GM23338 (cell line): ENCODE results near the gene NRBP1. TPM values are rescaled to one million over a fixed set of nuclear protein-coding genes. Genes with fewer than 3 reads are reported as not detected.

ENCODE experiments used
- ATAC-seq: fragments of 200-7000 bp; cut with Tn5 transposase; 3 replicates; pipeline ENCODE4 v1.9.1; 2020
- DNase-seq: peaks from one replicate; pipeline ENCODE4 v3.0.0-alpha.2; 2015; ENCODE audit warnings: low spot score
- H2AFZ ChIP-seq: fragments of 200-600 bp; sonication (generic); 2 replicates; pipeline ENCODE4 v1.8.0; 2016; ENCODE audit warnings: antibody characterized with exemption, mild to moderate bottlenecking, moderate library complexity
- H3F3A ChIP-seq: fragments of 200-600 bp; sonication (generic); replicated peaks from 2 replicates; pipeline ENCODE4 v1.8.0; 2017; ENCODE audit warnings: antibody characterized with exemption, mixed run types, low read depth
- H3K27ac ChIP-seq: fragments of 200-600 bp; sonication (generic); 2 replicates; pipeline ENCODE4 v1.6.1; 2016; ENCODE audit warnings: low read depth
- H3K27me3 ChIP-seq: fragments of 200-600 bp; sonication (generic); 2 replicates; pipeline ENCODE4 v1.8.0; 2016; ENCODE audit warnings: mild to moderate bottlenecking, mixed run types, moderate library complexity; ENCODE audit not compliant: insufficient read depth
- H3K36me3 ChIP-seq: fragments of 200-600 bp; sonication (generic); 2 replicates; pipeline ENCODE4 v1.8.0; 2016; ENCODE audit warnings: mild to moderate bottlenecking; ENCODE audit not compliant: insufficient read depth
- H3K4me1 ChIP-seq: fragments of 200-600 bp; sonication (generic); 2 replicates; pipeline ENCODE4 v1.8.0; 2016; ENCODE audit warnings: mild to moderate bottlenecking, moderate library complexity; ENCODE audit not compliant: insufficient read depth
- H3K4me2 ChIP-seq: fragments of 200-600 bp; sonication (generic); 2 replicates; pipeline ENCODE4 v1.7.1; 2017; ENCODE audit warnings: mixed run types
- H3K4me3 ChIP-seq: fragments of 200-600 bp; sonication (generic); 2 replicates; pipeline ENCODE4 v1.6.1; 2016; ENCODE audit warnings: mixed run types
- H3K79me2 ChIP-seq: fragments of 200-600 bp; sonication (generic); replicated peaks from 2 replicates; pipeline ENCODE4 v1.8.0; 2017; ENCODE audit warnings: mild to moderate bottlenecking; ENCODE audit not compliant: insufficient read depth
- H3K9me2 ChIP-seq: fragments of 200-600 bp; sonication (generic); 2 replicates; pipeline ENCODE4 v1.8.0; 2017; ENCODE audit not compliant: insufficient read depth
- H4K20me1 ChIP-seq: fragments of 200-600 bp; sonication (generic); replicated peaks from 2 replicates; pipeline ENCODE4 v1.8.0; 2017; ENCODE audit warnings: mild to moderate bottlenecking; ENCODE audit not compliant: insufficient read depth
- H3K27ac Mint-ChIP-seq: 2 replicates; pipeline ENCODE4 v1.8.0; 2020; ENCODE audit warnings: inconsistent platforms, mild to moderate bottlenecking, moderate library complexity, mixed read lengths
- H3K27me3 Mint-ChIP-seq: 3 replicates; pipeline ENCODE4 v1.8.0; 2022; ENCODE audit warnings: low read depth, mild to moderate bottlenecking, moderate library complexity, mixed read lengths, inconsistent platforms; ENCODE audit not compliant: insufficient read depth, poor library complexity
- H3K36me3 Mint-ChIP-seq: 3 replicates; pipeline ENCODE4 v1.8.0; 2021; ENCODE audit warnings: low read depth, mild to moderate bottlenecking, inconsistent platforms, moderate library complexity, mixed read lengths
- H3K4me1 Mint-ChIP-seq: 3 replicates; pipeline ENCODE4 v1.8.0; 2020; ENCODE audit warnings: mild to moderate bottlenecking, inconsistent platforms, mixed read lengths
- H3K4me3 Mint-ChIP-seq: 3 replicates; pipeline ENCODE4 v1.8.0; 2021; ENCODE audit warnings: moderate library complexity, mild to moderate bottlenecking, inconsistent platforms, mixed read lengths
- H3K9me3 Mint-ChIP-seq: 3 replicates; pipeline ENCODE4 v1.8.0; 2020; ENCODE audit warnings: moderate library complexity, mild to moderate bottlenecking, inconsistent platforms, mixed read lengths
- CREB1 ChIP-seq: fragments of 250-450 bp; sonication (Bioruptor Pico); IDR thresholded peaks from 2 replicates; pipeline ENCODE4 v1.5.0; 2020; ENCODE audit warnings: low read depth, mild to moderate bottlenecking, moderate library complexity
- CTCF ChIP-seq, 2 experiments: fragments of 200-600 bp in 1 of 2; sonication (generic) in 1 of 2; conservative IDR thresholded peaks; 2 replicates each; pipeline versions ENCODE4 v1.5.1 to v1.6.1; 2016 to 2017; ENCODE audit warnings: antibody characterized with exemption in 2 of 2, low read depth in 2 of 2, mild to moderate bottlenecking in 2 of 2, moderate library complexity in 1 of 2
- EZH2 ChIP-seq: fragments of 200-600 bp; sonication (generic); IDR thresholded peaks from one replicate; pipeline ENCODE4 v1.8.0; 2017; ENCODE audit warnings: antibody characterized with exemption, mild to moderate bottlenecking, low read depth; ENCODE audit not compliant: unreplicated experiment
- EZH2phosphoT487 ChIP-seq: fragments of 200-600 bp; sonication (generic); IDR thresholded peaks from one replicate; pipeline ENCODE4 v1.8.1; 2018; ENCODE audit warnings: antibody characterized with exemption; ENCODE audit not compliant: unreplicated experiment
- JUNB ChIP-seq: IDR thresholded peaks from one replicate; pipeline ENCODE4 v1.6.1; 2016; ENCODE audit warnings: antibody characterized with exemption; ENCODE audit not compliant: unreplicated experiment
- NANOG ChIP-seq: IDR thresholded peaks from 2 replicates; pipeline ENCODE4 v1.6.1; 2016; ENCODE audit warnings: antibody characterized with exemption, borderline replicate concordance
- POLR2AphosphoS5 ChIP-seq: IDR thresholded peaks from 2 replicates; pipeline ENCODE4 v1.6.1; 2016; ENCODE audit warnings: antibody characterized with exemption, low read depth
- REST ChIP-seq: IDR thresholded peaks from one replicate; pipeline ENCODE4 v1.6.1; 2018; ENCODE audit warnings: antibody characterized with exemption; ENCODE audit not compliant: unreplicated experiment
- STAT1 ChIP-seq: IDR thresholded peaks from one replicate; pipeline ENCODE4 v1.6.1; 2016; ENCODE audit warnings: antibody characterized with exemption; ENCODE audit not compliant: unreplicated experiment
- ZNF114 ChIP-seq: fragments of 250-450 bp; sonication (Bioruptor Pico); IDR thresholded peaks from 2 replicates; pipeline ENCODE4 v1.5.0; 2020; ENCODE audit warnings: mild to moderate bottlenecking, moderate library complexity
- ZNF331 ChIP-seq: fragments of 250-450 bp; sonication (Bioruptor Pico); IDR thresholded peaks from 2 replicates; pipeline ENCODE4 v1.5.0; 2020; ENCODE audit warnings: low read depth, mild to moderate bottlenecking, moderate library complexity
- polyA plus RNA-seq: library from polyadenylated mRNA; unstranded; fragments of >200 nt; fragmentation: Nextera tagmentation; extraction: Ambion mirVana; gene quantifications from 2 replicates; pipeline ENCODE4 v1.2.1, GENCODE V29; 2016
- total RNA-seq: library from RNA; depleted of rRNA; stranded (reverse); fragments of >200 nt; shearing (Covaris generic); gene quantifications from 2 replicates; pipeline ENCODE4 v1.2.3, GENCODE V29; 2014
- TF ChIP-seq, protein P1 (sequence below): IDR thresholded peaks from 2 replicates; pipeline ENCODE4 v1.6.1; 2016; ENCODE audit warnings: antibody characterized with exemption

Gene NRBP1
- total and polyA plus RNA-seq, 2 experiments from 2014 or later: 75.0 to 128 TPM

- H2AFZ ChIP-seq: no peak overlapping the region
- H3K27me3 Mint-ChIP-seq: no peaks in the 10 kb centered on the region
- H4K20me1 ChIP-seq: no peaks in the 10 kb centered on the region
- no peaks in the 10 kb centered on the region for H3K79me2 ChIP-seq
- H3K9me2 ChIP-seq: no peaks in the 10 kb centered on the region
- H3K27ac Mint-ChIP-seq: no peak overlapping the region
- no peak for DNase-seq
- no peak for ATAC-seq
- no peak overlapping the region for H3K4me3 ChIP-seq
- H3K4me1 ChIP-seq: no peaks in the 10 kb centered on the region
- no peaks in the 10 kb centered on the region for H3K36me3 Mint-ChIP-seq
- no peak overlapping the region for H3K27ac ChIP-seq
- no peaks in the 10 kb centered on the region for H3K9me3 Mint-ChIP-seq
- H3K4me3 Mint-ChIP-seq: no peak overlapping the region
- no peaks in the 10 kb centered on the region for H3K4me1 Mint-ChIP-seq
- H3K36me3 ChIP-seq: no peaks in the 10 kb centered on the region
- H3F3A ChIP-seq: no peaks in the 10 kb centered on the region
- no peak overlapping the region for H3K4me2 ChIP-seq
- H3K27me3 ChIP-seq: no peaks in the 10 kb centered on the region
- TF ChIP-seq NANOG (no peak), EZH2 (no peak), CREB1 (CRISPR knock-in tag) (no peak), JUNB (no peak), STAT1 (no peak), ZNF114 (CRISPR knock-in tag) (no peak), POLR2AphosphoS5 (no peak), ZNF331 (CRISPR knock-in tag) (no peak)
- TF ChIP-seq, protein P1, sequence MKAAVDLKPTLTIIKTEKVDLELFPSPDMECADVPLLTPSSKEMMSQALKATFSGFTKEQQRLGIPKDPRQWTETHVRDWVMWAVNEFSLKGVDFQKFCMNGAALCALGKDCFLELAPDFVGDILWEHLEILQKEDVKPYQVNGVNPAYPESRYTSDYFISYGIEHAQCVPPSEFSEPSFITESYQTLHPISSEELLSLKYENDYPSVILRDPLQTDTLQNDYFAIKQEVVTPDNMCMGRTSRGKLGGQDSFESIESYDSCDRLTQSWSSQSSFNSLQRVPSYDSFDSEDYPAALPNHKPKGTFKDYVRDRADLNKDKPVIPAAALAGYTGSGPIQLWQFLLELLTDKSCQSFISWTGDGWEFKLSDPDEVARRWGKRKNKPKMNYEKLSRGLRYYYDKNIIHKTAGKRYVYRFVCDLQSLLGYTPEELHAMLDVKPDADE: no peak
Observed at GRCh38 chr2:27420996-27421395, 7.4 kb upstream of the NRBP1 start.

DNA sequence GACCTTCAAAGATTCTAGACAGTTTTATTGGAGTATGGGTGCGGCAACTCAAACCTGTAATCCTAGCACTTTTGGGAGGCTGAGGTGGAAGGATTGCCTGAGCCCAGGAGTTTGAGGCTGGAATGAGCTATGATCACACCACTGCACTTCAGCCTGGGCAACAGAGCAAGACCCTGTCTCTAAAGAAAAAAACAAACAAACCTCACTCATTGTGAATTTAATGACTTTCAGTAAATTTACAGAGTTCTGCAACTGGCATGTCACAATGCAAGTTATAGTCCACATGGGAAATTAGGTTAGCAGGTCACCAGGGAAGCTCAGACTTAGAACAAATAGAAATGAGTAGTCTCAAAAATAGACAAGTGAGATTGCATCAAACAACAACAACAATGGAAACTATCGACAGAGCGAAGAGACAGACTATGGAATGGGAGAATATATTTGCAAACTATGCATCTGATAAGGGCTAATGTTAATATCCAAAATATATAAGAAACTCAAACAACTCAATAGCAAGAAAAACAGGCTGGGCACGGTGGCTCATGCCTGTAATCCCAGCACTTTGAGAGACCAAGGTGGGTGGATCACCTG is 6.7 kb upstream of the NRBP1 start:
- Histone ChIP-seq H3K79me2 (no peaks in the 10 kb centered on the region), H4K20me1 (no peaks in the 10 kb centered on the region), H3K4me1 (no peaks in the 10 kb centered on the region), H3K36me3 (no peaks in the 10 kb centered on the region), H3K9me2 (no peaks in the 10 kb centered on the region), H3K4me3 (no peak overlapping the region), H3K27ac (no peak overlapping the region), H3K4me2 (no peak overlapping the region), H3F3A (no peaks in the 10 kb centered on the region), H3K27me3 (no peaks in the 10 kb centered on the region), H2AFZ (no peak overlapping the region)
- ATAC-seq (no peak), DNase-seq (no peak)
- H3K4me3 Mint-ChIP-seq: no peak overlapping the region
- H3K36me3 Mint-ChIP-seq: no peaks in the 10 kb centered on the region
- no peaks in the 10 kb centered on the region for H3K27me3 Mint-ChIP-seq
- no peak overlapping the region for H3K27ac Mint-ChIP-seq
- H3K4me1 Mint-ChIP-seq: no peaks in the 10 kb centered on the region
- H3K9me3 Mint-ChIP-seq: no peaks in the 10 kb centered on the region
- TF ChIP-seq NANOG (no peak), POLR2AphosphoS5 (no peak), EZH2 (no peak), STAT1 (no peak), ZNF114 (CRISPR knock-in tag) (no peak), ZNF331 (CRISPR knock-in tag) (no peak), EZH2phosphoT487 (no peak), REST (no peak), CTCF (conservative IDR thresholded peaks at IDR 0.05; ENCODE audit: low read depth in 2 of 2) (no peak)
- TF ChIP-seq, protein P1: no peak
